ENCODE measurements around the gene PDZD4.

The PDZD4 gene

GRCh38 chrX:153867671-153868070 is 37.3 kb upstream of the PDZD4 start:
- DNase-seq = no peak

- no peak for DNase-seq
Observed at GRCh38 chrX:153867139-153867538, 36.8 kb upstream of the PDZD4 start.

- no peak for DNase-seq
Observed at GRCh38 chrX:153866302-153867019, 36.1 kb upstream of the PDZD4 start.

- DNase-seq = no peak
Observed at GRCh38 chrX:153865685-153866084, 35.3 kb upstream of the PDZD4 start.

- no peak for DNase-seq
Observed at GRCh38 chrX:153865321-153865580, 34.9 kb upstream of the PDZD4 start.

- no peak for DNase-seq
Observed at GRCh38 chrX:153864561-153865320, 34.4 kb upstream of the PDZD4 start.

GRCh38 chrX:153864101-153864500 is 33.8 kb upstream of the PDZD4 start:
- DNase-seq = no peak

GRCh38 chrX:153863251-153863991 is 33.1 kb upstream of the PDZD4 start:
- no peak for DNase-seq

- no peak for DNase-seq
Observed at GRCh38 chrX:153862369-153863250, 32.3 kb upstream of the PDZD4 start.

- no peak for DNase-seq
Observed at GRCh38 chrX:153861733-153862310, 31.5 kb upstream of the PDZD4 start.

- DNase-seq = no peak
Observed at GRCh38 chrX:153861151-153861550, 30.8 kb upstream of the PDZD4 start.

- DNase-seq = no peak
Observed at GRCh38 chrX:153857348-153857903, 27.1 kb upstream of the PDZD4 start.

- no peak for DNase-seq
Observed at GRCh38 chrX:153854702-153855101, 24.4 kb upstream of the PDZD4 start.

GRCh38 chrX:153853902-153854267 is 23.5 kb upstream of the PDZD4 start:
- no peak for DNase-seq

GRCh38 chrX:153853180-153853901 is 23.0 kb upstream of the PDZD4 start:
- DNase-seq = no peak

GRCh38 chrX:153851981-153852380 is 21.6 kb upstream of the PDZD4 start:
- DNase-seq = no peak

GRCh38 chrX:153848325-153848724 is 18.0 kb upstream of the PDZD4 start:
- no peak for DNase-seq

GRCh38 chrX:153845842-153846241 is 15.5 kb upstream of the PDZD4 start:
- DNase-seq = no peak

GRCh38 chrX:153845195-153845594 is 14.9 kb upstream of the PDZD4 start:
- DNase-seq = no peak

GRCh38 chrX:153844509-153845082 is 14.3 kb upstream of the PDZD4 start:
- no peak for DNase-seq

GRCh38 chrX:153836921-153837320 is 6.6 kb upstream of the PDZD4 start:
- DNase-seq = no peak
